ENCODE data around the gene TFF1.
"Not testable (repeated sequence)": the region's sequence is repeated elsewhere in the genome, so short reads cannot be mapped to it uniquely, and the experiment has no call there.

Gene TFF1

DNA sequence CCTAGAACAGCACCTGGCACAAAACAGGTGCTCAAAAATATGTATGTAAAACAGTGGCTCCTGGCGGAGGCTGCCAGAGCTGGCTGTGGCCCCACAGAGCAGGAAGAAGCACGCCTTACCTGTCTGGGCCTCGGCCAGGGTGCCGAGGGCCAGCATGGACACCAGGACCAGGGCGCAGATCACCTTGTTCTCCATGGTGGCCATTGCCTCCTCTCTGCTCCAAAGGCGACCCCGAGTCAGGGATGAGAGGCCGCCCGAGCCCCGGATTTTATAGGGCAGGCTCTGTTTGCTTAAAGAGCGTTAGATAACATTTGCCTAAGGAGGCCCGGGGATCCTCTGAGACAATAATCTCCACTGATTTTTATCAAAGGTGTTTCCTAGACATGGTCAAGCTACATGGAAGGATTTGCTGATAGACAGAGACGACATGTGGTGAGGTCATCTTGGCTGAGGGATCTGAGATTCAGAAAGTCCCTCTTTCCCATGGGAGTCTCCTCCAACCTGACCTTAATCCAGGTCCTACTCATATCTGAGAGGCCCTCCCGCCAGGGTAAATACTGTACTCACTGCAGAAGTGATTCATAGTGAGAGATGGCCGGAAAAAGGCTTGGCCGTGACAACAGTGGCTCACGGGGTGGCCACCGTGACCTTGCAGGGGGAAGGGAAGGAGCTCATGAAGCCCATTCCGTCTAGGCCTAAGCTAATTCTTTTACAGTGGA, at the start of gene TFF1:
TSS of gene TFF1 (minus strand) at position 244 of the 719 bp plus-strand sequence. CDS start at position 204, 40 bp downstream.
- DNase-seq (ENCODE audit: low read depth) = no peak

DNA sequence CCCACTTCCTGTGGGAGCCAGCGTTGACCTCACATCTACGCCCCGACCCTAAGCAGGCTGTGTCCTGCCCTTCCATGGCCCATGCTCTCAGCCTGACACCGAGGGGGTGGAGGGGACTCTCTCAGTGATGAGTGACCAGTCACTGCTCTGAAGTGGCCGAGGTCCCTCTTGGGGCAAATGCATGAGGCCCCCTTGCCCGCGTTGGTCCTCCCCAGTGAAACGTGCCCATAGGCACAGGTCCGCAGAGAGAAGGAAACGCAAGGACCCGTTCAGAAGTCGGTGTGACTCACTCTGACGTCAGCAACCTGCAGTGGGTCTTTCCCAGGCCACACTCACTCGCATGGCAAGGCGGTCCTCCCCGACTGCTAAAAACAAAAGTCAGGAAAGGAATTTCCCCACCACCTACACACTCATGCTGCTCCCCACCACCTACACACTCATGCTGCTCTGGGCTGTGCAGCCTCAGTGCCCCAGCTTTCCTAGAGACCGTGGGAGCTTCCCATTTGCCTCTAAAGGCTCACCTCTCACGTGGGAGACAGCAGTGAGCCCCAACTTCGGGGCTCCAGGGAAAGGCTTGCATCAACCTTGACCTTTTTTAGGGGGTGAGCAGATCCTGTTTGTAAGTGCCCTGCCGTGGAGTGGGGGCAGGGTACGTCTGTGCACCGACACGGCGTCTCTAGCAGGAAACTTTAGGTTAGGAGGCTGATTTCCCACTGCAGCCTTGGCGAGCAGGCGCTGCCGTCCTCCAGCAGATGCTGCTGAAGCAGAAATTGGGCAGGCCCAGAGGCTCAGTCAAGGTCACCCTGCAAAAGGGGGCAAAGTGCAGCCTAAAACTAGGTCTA, 48.8 kb upstream of the TFF1 start:
- peak; percentile 59 for DNase-seq (ENCODE audit: low read depth)

DNA sequence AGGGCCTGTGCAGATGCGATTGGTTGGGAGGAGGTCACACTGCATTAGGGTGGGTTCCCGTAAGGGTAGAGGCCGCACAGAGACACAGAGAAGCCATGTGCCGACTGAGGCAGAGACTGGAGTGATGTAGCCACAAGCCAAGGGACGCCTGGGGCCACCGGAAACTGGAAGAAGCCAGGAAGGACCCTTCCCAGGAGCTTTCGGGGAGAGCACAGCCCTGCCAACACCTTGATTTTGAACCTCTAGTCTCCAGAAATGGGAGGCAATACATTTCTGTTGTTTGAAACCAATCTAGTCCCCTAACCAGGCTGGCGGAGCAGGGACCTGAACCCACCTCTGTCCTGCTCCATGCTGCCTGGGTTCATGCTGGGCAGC, 48.2 kb upstream of the TFF1 start:
- DNase-seq (ENCODE audit: low read depth) = no peak

DNA sequence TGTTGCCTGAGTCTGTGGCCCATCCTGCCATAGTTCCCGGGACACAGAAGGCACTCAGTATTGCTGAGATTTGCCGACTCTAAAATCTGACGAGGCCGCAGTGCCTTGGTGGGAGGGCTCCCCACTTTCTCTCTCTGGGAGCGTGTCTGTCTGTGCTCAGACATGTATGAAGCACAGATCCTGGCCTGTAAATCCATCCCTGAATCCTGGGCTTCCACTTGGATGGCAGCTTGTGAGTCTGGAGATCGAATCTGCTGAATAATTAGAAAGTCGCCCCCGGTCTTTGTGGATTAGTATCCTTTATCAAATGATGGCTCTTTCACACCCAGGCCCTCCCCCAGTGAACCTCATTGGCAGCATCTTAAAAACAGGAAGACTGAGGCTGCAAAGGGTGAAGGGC, 47.7 kb upstream of the TFF1 start:
- no peak for DNase-seq (ENCODE audit: low read depth)

DNA sequence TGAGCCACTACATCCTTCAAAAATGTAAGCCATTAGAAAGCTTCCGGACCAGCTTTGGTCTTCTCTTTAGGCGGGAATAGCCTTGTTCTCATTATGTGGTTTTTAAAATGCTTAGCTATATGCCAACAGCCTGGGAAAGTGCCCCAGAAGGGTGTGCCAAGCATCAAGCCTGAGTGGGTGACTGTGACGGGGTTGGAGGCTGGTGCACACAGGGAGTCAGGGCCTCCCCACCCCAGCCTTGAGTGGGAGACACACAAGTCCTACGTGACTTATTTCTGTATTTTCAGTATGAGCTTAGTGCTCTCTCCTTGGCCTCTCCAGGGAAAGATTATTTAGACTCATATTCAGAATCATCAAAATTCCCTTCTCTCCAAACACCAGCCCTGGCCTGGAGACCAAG, 47.2 kb upstream of the TFF1 start:
- DNase-seq (ENCODE audit: low read depth) = no peak

DNA sequence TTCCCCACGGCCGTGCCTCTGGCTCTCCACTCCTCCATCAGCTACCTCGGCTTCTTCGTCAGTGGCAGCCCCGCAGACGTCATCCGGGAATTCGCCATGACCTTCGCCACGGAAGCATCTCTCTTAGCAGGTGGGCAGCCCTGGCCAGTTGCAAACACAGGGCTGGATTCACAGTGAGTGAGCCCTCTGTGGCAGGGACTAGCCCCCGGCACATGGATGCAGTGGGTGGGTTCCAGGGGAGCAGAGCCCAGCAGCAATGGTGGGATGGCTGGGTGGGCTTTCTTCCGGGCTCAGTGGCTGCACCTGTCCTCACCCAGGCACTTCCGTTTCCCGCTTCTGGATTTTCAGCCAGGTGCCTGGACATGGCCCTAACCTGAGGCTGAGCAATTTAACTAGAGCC, 46.8 kb upstream of the TFF1 start:
- no peak for DNase-seq (ENCODE audit: low read depth)

DNA sequence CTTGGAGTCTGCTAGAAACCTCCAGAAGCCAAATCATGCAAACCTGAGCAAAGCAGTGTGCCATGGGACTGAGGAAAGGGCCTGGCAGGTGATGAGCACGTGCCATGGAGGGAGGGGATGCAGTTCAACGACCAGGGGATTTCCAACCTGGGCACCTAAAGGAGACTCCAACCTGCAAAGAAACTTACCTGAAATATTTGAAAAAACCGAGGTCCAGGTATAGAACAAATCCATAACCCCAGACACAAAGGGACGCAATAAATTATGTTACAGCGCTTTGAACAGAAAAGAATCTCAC, 46.2 kb upstream of the TFF1 start:
- DNase-seq (ENCODE audit: low read depth) = no peak

DNA sequence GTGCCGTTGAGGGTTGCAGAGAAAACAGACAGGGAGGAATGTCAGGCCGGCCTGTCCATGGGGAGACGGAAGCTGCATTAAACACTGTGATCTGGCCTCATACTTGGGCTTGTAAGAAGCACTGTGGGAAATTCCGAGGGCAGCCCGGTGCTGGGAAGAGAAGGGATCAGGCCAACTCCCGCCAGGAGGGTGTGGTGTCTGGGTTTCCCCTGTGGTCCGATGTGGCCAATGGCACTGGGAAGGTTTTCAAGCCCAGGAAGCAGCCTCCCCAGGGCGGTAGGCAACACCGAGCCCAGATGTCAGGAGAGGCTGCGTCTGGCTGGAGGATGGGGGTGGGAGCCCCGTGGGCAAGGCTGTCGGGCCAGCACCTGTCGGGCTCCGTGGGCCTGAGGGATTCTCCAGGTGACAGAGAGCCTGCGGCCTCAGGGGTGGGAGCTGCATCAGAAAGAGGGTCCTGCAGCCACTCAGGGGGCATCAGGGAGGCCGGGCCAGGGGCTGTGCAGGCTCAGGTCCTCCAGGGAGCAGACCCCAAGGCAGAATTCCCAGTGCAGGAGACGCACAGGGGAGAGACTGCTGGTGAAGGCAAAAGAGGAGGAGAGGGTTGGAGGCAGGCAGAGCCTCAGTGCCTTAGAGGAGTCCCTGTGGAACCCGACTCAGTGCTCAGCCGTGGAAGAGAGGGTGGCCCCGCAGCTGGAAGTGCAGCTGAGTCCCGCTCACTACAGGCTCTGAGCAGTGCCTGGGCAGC, 45.7 kb upstream of the TFF1 start:
- no peak for DNase-seq (ENCODE audit: low read depth)

DNA sequence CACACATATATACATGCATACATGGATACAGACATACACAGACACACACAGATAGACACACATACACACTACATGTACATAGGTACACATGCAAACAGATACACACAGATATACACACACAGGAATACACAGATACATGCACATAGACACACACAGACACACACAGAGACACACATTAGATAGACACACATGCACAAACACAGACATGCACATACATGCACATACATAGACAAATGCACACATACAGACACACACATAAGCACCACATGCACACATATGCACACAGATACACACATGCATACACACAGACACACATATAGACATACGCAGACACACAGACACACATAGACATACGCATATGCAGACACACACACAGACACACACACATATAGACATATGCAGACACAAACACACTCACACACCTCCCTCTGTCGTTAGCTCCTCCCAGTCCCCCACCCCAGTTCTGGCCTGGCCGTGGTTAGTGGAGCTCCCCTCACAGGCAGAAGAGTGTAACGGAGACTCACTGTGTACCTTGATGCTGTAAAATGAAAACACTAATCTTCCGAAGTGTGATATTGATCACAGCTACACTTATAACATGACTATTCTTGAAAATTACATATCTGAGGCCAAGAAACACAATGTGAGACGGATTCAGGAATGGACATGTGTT, 45.0 kb upstream of the TFF1 start:
- no peak for DNase-seq (ENCODE audit: low read depth)

DNA sequence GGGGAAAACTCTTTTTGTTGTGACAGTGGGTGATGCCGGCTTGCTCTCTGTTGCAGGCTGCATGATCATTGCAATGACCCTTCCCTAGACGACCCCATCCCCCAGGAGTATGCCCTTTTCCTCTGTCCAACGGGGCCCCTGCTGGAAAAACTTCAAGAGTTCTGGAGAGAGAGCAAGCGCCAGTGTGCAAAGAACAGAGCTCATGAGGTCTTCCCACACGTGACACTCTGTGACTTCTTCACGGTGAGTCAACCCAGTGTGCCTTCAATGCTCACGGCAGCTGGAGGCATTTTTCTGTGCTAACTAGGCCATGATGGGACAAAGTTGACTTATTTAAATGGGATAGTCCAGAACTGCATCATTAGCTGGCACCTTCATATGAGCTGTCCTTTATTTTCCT, 43.0 kb upstream of the TFF1 start:
- no peak for DNase-seq (ENCODE audit: low read depth)

DNA sequence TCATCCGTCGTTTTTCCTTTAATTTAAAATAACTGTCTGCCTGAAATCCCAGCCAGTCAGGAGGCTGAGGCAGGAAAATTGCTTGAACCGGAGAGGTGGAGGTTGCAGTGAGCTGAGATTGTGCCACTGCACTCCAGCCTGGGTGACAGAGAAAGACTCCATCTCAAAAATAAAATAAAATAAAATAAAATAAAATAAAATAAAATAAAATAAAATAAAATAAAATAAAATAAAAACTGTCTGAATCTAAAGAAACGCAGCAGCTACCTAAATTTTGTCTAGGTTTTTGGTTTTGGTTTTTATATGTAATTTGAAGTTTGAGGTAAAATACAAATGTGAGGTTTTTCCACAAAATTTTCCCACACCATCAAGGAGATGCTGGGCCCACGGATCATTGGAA, 42.4 kb upstream of the TFF1 start:
- DNase-seq (ENCODE audit: low read depth) = not testable (repeated sequence)

DNA sequence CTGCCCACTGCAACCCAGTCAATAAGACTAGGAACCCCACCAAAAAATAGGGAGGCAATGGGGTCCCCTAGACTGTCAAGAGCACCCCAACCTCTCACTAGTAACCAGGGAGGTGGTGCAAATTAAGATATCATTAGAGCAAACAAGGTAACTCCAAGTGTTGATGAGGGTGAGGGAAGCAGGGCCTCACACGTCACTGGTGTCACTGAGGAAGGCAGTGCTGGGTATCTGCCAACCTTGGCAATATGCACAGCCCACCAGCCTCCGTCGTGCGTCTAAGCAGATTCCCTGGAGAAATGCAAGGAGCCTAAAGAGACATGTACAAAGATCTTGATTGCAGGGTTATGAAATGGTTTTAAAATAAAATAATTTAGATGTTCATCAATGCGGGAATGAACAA, 41.1 kb upstream of the TFF1 start:
- DNase-seq (ENCODE audit: low read depth) = no peak

DNA sequence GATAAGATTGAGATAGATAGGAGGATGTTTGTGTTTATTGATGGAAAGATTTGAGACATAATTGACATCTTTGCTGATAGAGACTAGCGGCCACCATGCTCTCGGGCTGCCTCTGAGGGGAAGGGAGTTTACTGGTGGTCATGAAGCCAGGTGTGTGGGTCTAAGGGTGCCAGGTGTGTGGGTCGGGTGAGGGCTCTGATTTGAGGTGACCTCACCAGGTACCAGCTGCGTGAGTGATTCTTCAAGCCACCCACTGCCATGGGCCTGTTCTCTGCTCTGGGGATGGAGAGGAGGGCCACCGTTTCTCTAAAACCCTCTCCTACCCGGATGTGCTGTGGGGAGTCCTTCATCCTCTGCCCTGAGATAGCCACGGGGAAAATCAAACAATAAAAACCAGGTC, 40.5 kb upstream of the TFF1 start:
- DNase-seq (ENCODE audit: low read depth) = no peak

DNA sequence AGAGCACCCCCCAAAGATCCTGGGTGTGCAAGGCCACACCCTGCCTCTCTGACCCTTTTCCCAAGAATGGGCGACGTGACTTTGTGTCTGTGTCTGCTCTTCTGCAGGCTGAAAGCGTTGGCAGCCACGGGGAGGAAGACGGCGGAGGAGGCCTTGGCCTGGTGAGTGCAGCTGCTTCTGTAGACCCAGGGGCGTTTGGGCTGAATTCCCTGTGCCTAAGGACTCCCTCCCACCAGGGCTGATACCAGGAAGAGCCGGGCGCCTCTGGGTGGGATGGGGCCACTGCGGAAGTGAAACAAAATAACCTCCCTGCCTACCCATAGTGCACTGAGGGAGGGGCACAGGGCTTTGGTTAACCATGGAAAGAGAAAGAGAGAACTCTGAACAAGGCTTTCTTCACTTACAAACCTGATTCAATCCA, 39.9 kb upstream of the TFF1 start:
- no peak for DNase-seq (ENCODE audit: low read depth)

DNA sequence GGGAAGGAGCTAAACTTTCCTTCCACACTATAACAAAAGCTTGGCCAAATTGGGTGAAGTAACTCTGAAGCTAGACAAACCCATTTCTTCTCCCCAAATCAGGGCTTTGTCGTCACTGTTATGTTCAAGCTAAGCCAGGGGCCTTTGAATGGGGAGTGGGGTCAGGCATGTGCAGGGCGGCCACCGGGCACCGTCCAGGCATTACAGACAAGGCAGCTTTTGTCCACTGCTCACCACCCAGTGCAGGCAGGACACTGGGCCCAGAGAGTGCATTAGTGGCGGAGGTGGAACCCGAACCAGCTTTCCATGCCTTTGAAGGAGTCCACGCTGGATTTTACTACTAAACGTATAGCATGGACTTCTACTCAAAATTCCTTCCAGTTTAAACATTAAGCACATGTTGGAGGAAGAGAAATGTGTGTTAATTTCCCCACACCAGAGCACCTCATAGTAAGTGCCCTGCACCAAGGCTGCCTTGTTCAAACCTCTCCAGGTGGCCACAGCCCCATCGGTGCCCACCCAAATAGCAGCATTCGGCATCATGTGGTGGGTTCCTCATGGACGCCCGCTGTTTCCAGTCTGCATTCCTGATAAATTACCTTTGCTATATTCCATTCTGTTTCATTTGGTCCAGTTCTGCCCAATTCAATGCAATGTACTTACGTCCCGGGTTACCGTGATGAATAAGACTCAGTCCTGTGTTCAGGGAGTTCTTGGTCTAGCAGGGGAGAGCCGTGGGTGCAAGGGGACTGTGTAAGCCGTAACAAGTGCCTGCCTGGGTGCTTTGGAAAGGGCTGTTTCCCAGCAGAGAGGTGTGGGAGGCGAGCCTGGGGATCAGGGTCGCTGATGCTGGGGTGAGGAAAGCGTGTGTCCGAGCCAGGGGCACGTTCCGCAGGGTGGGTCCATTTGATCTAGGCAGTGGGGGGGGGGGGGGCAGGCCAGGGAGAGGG, 39.0 kb upstream of the TFF1 start:
- no peak for DNase-seq (ENCODE audit: low read depth)

DNA sequence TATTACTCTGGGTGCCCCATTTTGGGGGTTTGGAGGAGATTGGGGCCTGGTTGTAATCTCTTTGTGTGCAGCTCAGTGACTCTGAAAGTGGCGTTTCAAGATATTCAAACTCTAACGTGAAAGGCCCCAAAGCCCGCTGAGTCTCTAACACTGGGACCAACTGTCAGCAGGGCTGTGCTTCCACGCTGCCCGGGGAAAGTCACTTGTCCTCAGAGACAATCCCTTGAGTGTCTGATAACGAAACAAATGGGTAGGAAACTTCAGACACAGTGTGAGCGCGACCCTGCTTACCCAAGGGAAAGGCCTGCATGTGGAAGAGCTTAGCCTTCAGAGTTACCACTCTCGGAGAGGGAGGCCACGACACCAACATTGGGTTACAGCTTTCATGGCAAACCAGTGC, 38.2 kb upstream of the TFF1 start:
- no peak for DNase-seq (ENCODE audit: low read depth)

DNA sequence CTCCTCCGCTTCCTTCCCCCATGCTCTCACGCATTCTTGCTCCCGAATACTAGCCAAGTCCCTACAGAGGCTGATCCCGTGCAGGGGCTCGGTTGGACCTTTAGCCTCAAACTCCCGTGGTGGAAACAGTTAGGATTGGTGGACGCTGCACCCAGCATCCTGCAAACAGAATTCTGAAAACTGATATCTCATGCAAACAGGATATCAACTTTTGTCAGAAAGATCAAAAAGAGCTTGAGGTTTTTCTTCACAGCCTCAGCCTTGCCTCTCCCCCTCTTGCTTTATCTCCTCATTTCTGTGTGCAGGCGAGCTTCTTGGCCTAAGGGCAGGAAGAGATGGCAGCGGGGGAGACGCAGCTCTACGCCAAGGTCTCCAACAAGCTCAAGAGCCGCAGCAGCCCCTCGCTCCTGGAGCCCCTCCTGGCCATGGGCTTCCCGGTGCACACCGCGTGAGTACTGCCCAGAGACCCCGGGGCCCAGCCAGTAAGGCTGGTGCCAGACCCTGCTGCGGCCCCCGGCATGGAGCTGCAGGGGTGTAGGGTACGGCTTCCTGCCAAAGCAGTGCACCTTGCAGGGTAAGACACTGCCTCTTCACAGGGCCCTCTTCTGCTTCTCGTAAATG, 37.4 kb upstream of the TFF1 start, which contains the start of gene UBASH3A:
TSS of gene UBASH3A (plus strand) at position 292 of the 621 bp plus-strand sequence. CDS start at position 336, 44 bp downstream.
- no peak for DNase-seq (ENCODE audit: low read depth)

DNA sequence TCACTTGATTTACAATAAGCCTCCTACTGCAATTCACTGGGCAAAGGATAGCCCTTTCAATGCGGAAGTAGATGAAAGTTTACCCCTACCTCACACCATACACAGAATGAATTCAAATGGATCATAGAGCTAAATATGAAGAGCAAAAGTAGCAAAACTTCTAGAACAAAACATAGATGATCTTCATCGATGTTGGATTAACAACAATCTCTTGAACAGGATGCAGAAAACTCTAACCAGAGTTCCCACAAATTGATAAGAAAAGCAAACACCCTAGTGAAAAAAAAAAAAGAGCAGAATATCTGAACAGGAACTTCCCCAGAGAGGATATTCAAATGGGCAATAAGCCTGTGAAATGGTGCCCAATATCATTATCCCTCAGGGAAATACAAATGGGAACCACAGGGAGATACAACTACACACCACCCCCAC, 35.5 kb upstream of the TFF1 start:
- DNase-seq (ENCODE audit: low read depth) = no peak

DNA sequence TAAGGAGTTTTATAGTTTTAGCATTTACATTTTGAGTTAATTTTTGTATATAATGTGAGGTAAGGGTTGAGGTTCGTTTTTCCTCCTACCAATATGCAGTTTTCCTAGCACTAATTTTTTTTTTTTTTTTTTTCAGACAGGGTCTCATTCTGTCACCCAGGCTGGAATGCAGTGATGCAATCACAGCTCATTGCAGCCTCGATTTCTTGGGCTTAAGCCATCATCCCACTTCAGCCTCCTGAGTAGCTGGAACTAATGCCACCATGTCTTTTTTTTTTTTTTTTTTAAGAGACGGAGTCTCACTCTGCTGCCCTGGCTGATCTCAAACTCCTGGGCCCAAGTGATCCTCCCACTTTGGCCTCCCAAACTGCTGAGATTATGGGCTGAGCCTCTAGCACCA, 34.8 kb upstream of the TFF1 start:
- DNase-seq (ENCODE audit: low read depth) = no peak

DNA sequence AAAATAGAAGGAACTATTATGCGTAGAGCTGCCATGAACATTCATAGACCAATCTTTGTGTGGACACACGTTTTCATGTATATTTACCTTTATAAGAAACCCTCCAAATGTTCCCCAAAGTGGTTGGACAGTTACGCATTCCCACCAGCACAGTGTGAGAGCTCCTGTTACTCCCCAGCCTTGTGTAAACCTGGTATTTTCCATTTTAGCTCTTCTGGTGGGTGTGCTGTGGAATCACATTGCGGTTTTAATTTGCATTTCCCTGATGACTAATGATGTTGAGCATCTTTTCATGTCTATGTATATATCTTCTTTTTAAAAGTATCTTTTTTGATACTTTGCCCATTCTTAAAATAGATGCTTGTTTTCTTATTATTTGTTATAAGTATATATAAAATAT, 34.2 kb upstream of the TFF1 start:
- DNase-seq (ENCODE audit: low read depth) = peak; percentile 11
